B cell (primary cell): ENCODE results near the gene CDK11A. TPM values are rescaled to one million over a fixed set of nuclear protein-coding genes. Genes with fewer than 3 reads are reported as not detected.
A peak's percentile ranks its signal among the peaks of the same experiment; 100 is the strongest.
"Not testable (repeated sequence)": the region's sequence is repeated elsewhere in the genome, so short reads cannot be mapped to it uniquely, and the experiment has no call there.

ENCODE experiments used
- ATAC-seq: fragments of 200-7000 bp; cut with Tn5 transposase; one replicate; pipeline ENCODE4 v1.10.0; 2021; ENCODE audit warnings: low read depth, mild to moderate bottlenecking, moderate number of reproducible peaks, moderate library complexity
- CTCF ChIA-PET: fragments of 350-600 bp; sonication (Branson Sonifier 250); formaldehyde crosslinking; loops from one replicate; lab custom pipeline; 2021; ENCODE audit warnings: antibody characterized with exemption, inconsistent platforms; lab: Charles Lee
- POLR2A ChIA-PET: fragments of 350-600 bp; sonication (Branson Sonifier 250); formaldehyde crosslinking; loops from one replicate; lab custom pipeline; 2021; ENCODE audit warnings: antibody characterized with exemption; lab: Charles Lee
- DNase-seq: peaks from one replicate; pipeline ENCODE4 v3.0.0; 2013
- H2AFZ ChIP-seq: 2 replicates; pipeline ENCODE4 v1.6.1; 2012; ENCODE audit warnings: mild to moderate bottlenecking, low read depth, low read length; ENCODE audit not compliant: insufficient read depth, poor library complexity, severe bottlenecking
- H3K27ac ChIP-seq, 2 donors: 1 replicate in 1 of 2; 2 replicates in 1 of 2; pipeline ENCODE4 v1.5.1; 2012 to 2013; ENCODE audit warnings: low read length in 2 of 2, mild to moderate bottlenecking in 2 of 2, moderate library complexity in 1 of 2
- H3K27me3 ChIP-seq, 4 experiments: fragments of 200-600 bp in 1 of 4; sonication (generic) in 1 of 4; replicated peaks in 1 of 4; 1 replicate in 2 of 4; 2 replicates in 2 of 4; pipeline versions ENCODE4 v1.6.1 to v1.7.0; 2013 to 2016; ENCODE audit warnings: low read length in 3 of 4, mild to moderate bottlenecking in 2 of 4, mixed read lengths in 1 of 4, moderate library complexity in 1 of 4; ENCODE audit not compliant: insufficient read depth in 4 of 4, control insufficient read depth in 3 of 4; ENCODE audit errors: control extremely low read depth in 1 of 4
- H3K36me3 ChIP-seq, 2 experiments: replicated peaks in 1 of 2; 1 replicate in 1 of 2; 2 replicates in 1 of 2; pipeline versions ENCODE4 v1.6.1 to v1.7.1; 2013; ENCODE audit warnings: low read length in 1 of 2; ENCODE audit not compliant: insufficient read depth in 2 of 2, control insufficient read depth in 1 of 2; ENCODE audit errors: control extremely low read depth in 1 of 2, extremely low read depth in 1 of 2
- H3K4me1 ChIP-seq, 2 donors: fragments of 200-600 bp in 1 of 2; sonication (generic) in 1 of 2; 1 replicate in 1 of 2; 2 replicates in 1 of 2; pipeline versions ENCODE4 v1.5.1 to v1.6.1; 2013 to 2017; ENCODE audit warnings: low read length in 2 of 2; ENCODE audit not compliant: control insufficient read depth in 2 of 2, insufficient read depth in 2 of 2
- H3K4me2 ChIP-seq: replicated peaks from 2 replicates; pipeline ENCODE3; 2012; ENCODE audit warnings: mild to moderate bottlenecking, low read depth, low read length; ENCODE audit not compliant: poor library complexity, severe bottlenecking
- H3K4me3 ChIP-seq, 5 experiments: fragments of 200-600 bp in 1 of 5; sonication (generic) in 1 of 5; 1 replicate in 3 of 5; 2 replicates in 2 of 5; pipeline versions ENCODE4 v1.5.1 to v1.7.0; 2011 to 2016; ENCODE audit warnings: low read length in 4 of 5, mild to moderate bottlenecking in 4 of 5, low read depth in 2 of 5, control low read depth in 1 of 5, moderate library complexity in 1 of 5; ENCODE audit not compliant: insufficient read depth in 1 of 5; ENCODE audit errors: control extremely low read depth in 1 of 5, extremely low read depth in 1 of 5
- H3K79me2 ChIP-seq: fragments of 200-600 bp; sonication (generic); one replicate; pipeline ENCODE4 v1.6.0; 2016; ENCODE audit warnings: low read length; ENCODE audit not compliant: control insufficient read depth, insufficient read depth
- H3K9ac ChIP-seq: fragments of 200-600 bp; sonication (generic); 2 replicates; pipeline ENCODE4 v1.6.1; 2017; ENCODE audit warnings: mild to moderate bottlenecking, low read length, moderate library complexity
- H3K9me3 ChIP-seq, 3 donors: one replicate each; pipeline versions ENCODE4 v1.6.1 to v1.7.1; 2013; ENCODE audit warnings: low read length in 2 of 3; ENCODE audit not compliant: control insufficient read depth in 2 of 3, insufficient read depth in 1 of 3; ENCODE audit errors: control extremely low read depth in 1 of 3
- H4K20me1 ChIP-seq: 2 replicates; pipeline ENCODE4 v1.6.0; 2012; ENCODE audit warnings: mild to moderate bottlenecking, low read length; ENCODE audit not compliant: insufficient read depth, control insufficient read depth, poor library complexity, severe bottlenecking
- H3K27ac Mint-ChIP-seq: one replicate; pipeline ENCODE4 v1.8.0; 2021; ENCODE audit warnings: mixed read lengths
- H3K27me3 Mint-ChIP-seq: one replicate; pipeline ENCODE4 v1.8.0; 2021; ENCODE audit warnings: mixed read lengths
- H3K4me1 Mint-ChIP-seq: one replicate; pipeline ENCODE4 v1.8.0; 2021; ENCODE audit warnings: mixed read lengths
- H3K4me3 Mint-ChIP-seq: one replicate; pipeline ENCODE4 v1.8.0; 2021; ENCODE audit warnings: mixed read lengths
- H3K9me3 Mint-ChIP-seq: one replicate; pipeline ENCODE4 v1.8.0; 2022; ENCODE audit warnings: mixed read lengths; ENCODE audit not compliant: insufficient read depth
- CTCF ChIP-seq: fragments of 200-600 bp; IDR thresholded peaks from one replicate; pipeline ENCODE4 v1.8.0; 2022; ENCODE audit warnings: antibody characterized with exemption, mild to moderate bottlenecking
- EZH2 ChIP-seq: IDR thresholded peaks from 2 replicates; pipeline ENCODE4 v1.6.1; 2012; ENCODE audit warnings: borderline replicate concordance, low read depth, mild to moderate bottlenecking, moderate library complexity, low read length; ENCODE audit not compliant: insufficient read depth, poor library complexity, severe bottlenecking
- WGBS: methylation state at CpG from one replicate; pipeline ENCODE4 v1.1.5; 2013; ENCODE audit warnings: missing lambda C conversion rate; ENCODE audit not compliant: insufficient coverage; 5-methylcytosine and 5-hydroxymethylcytosine counted together
- intact Hi-C: fragments of 100-400 bp; cut with micrococcal nuclease; formaldehyde crosslinking; loops from one replicate; pipeline ENCODE4 v1.10.0; 2022
- polyA plus RNA-seq: library from polyadenylated mRNA; depleted of rRNA; stranded (reverse); fragments of >200 nt; gene quantifications from 2 replicates; pipeline ENCODE4 v1.2.3, GENCODE V29; 2012
- total RNA-seq, 2 donors: library from RNA; stranded (reverse); fragments of 120-200 nt in 1 of 2; gene quantifications; 1 replicate in 1 of 2; 2 replicates in 1 of 2; pipeline versions ENCODE4 v1.2.3 to v1.2.4, GENCODE V29; 2013 to 2022

Gene CDK11A
- total and polyA plus RNA-seq, 2 donors (not counting 1 experiment from before 2014, with no cell fraction given): 82.1 to 138 TPM

GRCh38 chr1:1674806-1675205 lies 49.4 kb downstream of the CDK11A start:
- H3K27ac ChIP-seq, H3K27me3 Mint-ChIP-seq, H3K9me3 ChIP-seq, H2AFZ ChIP-seq, POLR2A ChIA-PET, H3K9me3 Mint-ChIP-seq, H3K27me3 ChIP-seq, ATAC-seq, H3K4me3 ChIP-seq, H3K9ac ChIP-seq, H3K4me2 ChIP-seq, DNase-seq, CTCF ChIA-PET, H3K4me3 Mint-ChIP-seq: not testable (repeated sequence)
- H3K4me1 ChIP-seq: peaks cover 9 to 22% of the 10 kb centered on the region in 2 donors
- intact Hi-C loops: loop anchor here (5.0 kb wide), 1 partner anchor 103 kb away; the partner anchor contains the start of gene SSU72
- peaks cover 1 to 23% of the 10 kb centered on the region in 2 experiments for H3K36me3 ChIP-seq
- 83% methylated on average over 2 of the region's 21 CpGs for WGBS
- Mint-ChIP-seq H3K27ac (peak overlapping the region; percentile 59), H3K4me1 (peaks cover 26% of the 10 kb centered on the region)
- peaks cover 14% of the 10 kb centered on the region for H4K20me1 ChIP-seq
- H3K79me2 ChIP-seq: peaks cover 18% of the 10 kb centered on the region

- Histone ChIP-seq H3K9ac (no peak overlapping the region), H3K36me3 (peaks cover 1 to 40% of the 10 kb centered on the region in 2 experiments), H3K79me2 (peaks cover 27% of the 10 kb centered on the region), H3K4me2 (no peak overlapping the region), H3K9me3 (no peaks in the 10 kb centered on the region), H3K4me1 (peaks cover 0 to 3% of the 10 kb centered on the region in 2 donors), H2AFZ (no peak overlapping the region), H3K4me3 (no peak overlapping the region), H3K27ac (no peak overlapping the region), H3K27me3 (no peaks in the 10 kb centered on the region), H4K20me1 (no peaks in the 10 kb centered on the region)
- intact Hi-C loops: no loop called here
- Mint-ChIP-seq H3K4me3 (no peak overlapping the region), H3K4me1 (peaks cover 5% of the 10 kb centered on the region), H3K27ac (no peak overlapping the region), H3K9me3 (no peaks in the 10 kb centered on the region), H3K27me3 (no peaks in the 10 kb centered on the region)
- DNase-seq (no peak), ATAC-seq (no peak)
- CTCF ChIA-PET: no interaction called here
- no peak for TF ChIP-seq CTCF
- TF ChIP-seq EZH2: no peak
- POLR2A ChIA-PET: no interaction called here
- 98% methylated on average over 24 of the region's 25 CpGs for WGBS
These were observed 51.8 kb downstream of the CDK11A start for GRCh38 chr1:1672181-1672965.
